Neuronal stem cell (in vitro differentiated cells): ENCODE measurements around the gene KSR2.

Experiments used
- DNase-seq: peaks from one replicate; pipeline ENCODE4 v3.0.0-alpha.2; 2013; ENCODE audit warnings: low spot score
- H2AFZ ChIP-seq: one replicate; pipeline ENCODE4 v1.6.1; 2013; ENCODE audit warnings: mild to moderate bottlenecking, low read length, inconsistent platforms
- H2AK5ac ChIP-seq: 2 replicates; pipeline ENCODE4 v1.6.1; 2013; ENCODE audit warnings: low read depth, mild to moderate bottlenecking, inconsistent platforms, low read length, moderate library complexity, mixed read lengths
- H2BK120ac ChIP-seq: 2 replicates; pipeline ENCODE4 v1.6.1; 2013; ENCODE audit warnings: low read depth, mild to moderate bottlenecking, inconsistent platforms, low read length, moderate library complexity, mixed read lengths
- H2BK12ac ChIP-seq: one replicate; pipeline ENCODE4 v1.6.1; 2013; ENCODE audit warnings: low read length, inconsistent platforms
- H2BK15ac ChIP-seq: 2 replicates; pipeline ENCODE4 v1.6.1; 2013; ENCODE audit warnings: mild to moderate bottlenecking, low read length, inconsistent platforms, mixed read lengths
- H2BK5ac ChIP-seq: one replicate; pipeline ENCODE4 v1.6.1; 2013; ENCODE audit warnings: inconsistent platforms, mild to moderate bottlenecking, low read length, moderate library complexity
- H3K14ac ChIP-seq: one replicate; pipeline ENCODE4 v1.6.1; 2013; ENCODE audit warnings: low read length, inconsistent platforms
- H3K18ac ChIP-seq: 2 replicates; pipeline ENCODE4 v1.6.1; 2013; ENCODE audit warnings: low read length, inconsistent platforms
- H3K23ac ChIP-seq: 2 replicates; pipeline ENCODE4 v1.6.1; 2013; ENCODE audit warnings: low read depth, mild to moderate bottlenecking, mixed read lengths, low read length, inconsistent platforms; ENCODE audit not compliant: poor library complexity
- H3K27ac ChIP-seq: replicated peaks from 3 replicates; pipeline ENCODE4 v1.5.1; 2013; ENCODE audit warnings: low read length, inconsistent platforms
- H3K27me3 ChIP-seq, 3 experiments: 2 replicates each; pipeline ENCODE4 v1.6.1; 2013; ENCODE audit warnings: low read length in 3 of 3, mild to moderate bottlenecking in 2 of 3, inconsistent platforms in 1 of 3, low read depth in 1 of 3, mixed read lengths in 1 of 3, moderate library complexity in 1 of 3; ENCODE audit not compliant: control insufficient read depth in 3 of 3, insufficient read depth in 3 of 3
- H3K36me3 ChIP-seq, 2 donors: replicated peaks in 1 of 2; 2 replicates each; pipeline ENCODE4 v1.6.1; 2013; ENCODE audit warnings: low read length in 2 of 2; ENCODE audit not compliant: control insufficient read depth in 2 of 2, insufficient read depth in 2 of 2
- H3K4ac ChIP-seq: 2 replicates; pipeline ENCODE4 v1.6.1; 2013; ENCODE audit warnings: inconsistent platforms, mild to moderate bottlenecking, low read length, moderate library complexity
- H3K4me1 ChIP-seq, 2 donors: 1 replicate in 1 of 2; 2 replicates in 1 of 2; pipeline ENCODE4 v1.6.1; 2013; ENCODE audit warnings: low read length in 2 of 2, low read depth in 1 of 2; ENCODE audit not compliant: control insufficient read depth in 2 of 2, insufficient read depth in 1 of 2
- H3K4me2 ChIP-seq: one replicate; pipeline ENCODE4 v1.6.1; 2013; ENCODE audit warnings: mild to moderate bottlenecking, low read length, inconsistent platforms; ENCODE audit not compliant: insufficient read depth, poor library complexity, severe bottlenecking
- H3K4me3 ChIP-seq, 2 donors: 2 replicates each; pipeline ENCODE4 v1.5.1; 2013; ENCODE audit warnings: low read length in 2 of 2, mild to moderate bottlenecking in 2 of 2, inconsistent platforms in 1 of 2, moderate library complexity in 1 of 2
- H3K79me1 ChIP-seq: one replicate; pipeline ENCODE4 v1.6.1; 2013; ENCODE audit warnings: low read depth, mild to moderate bottlenecking, inconsistent platforms, low read length, moderate library complexity
- H3K9ac ChIP-seq: one replicate; pipeline ENCODE4 v1.6.1; 2013; ENCODE audit warnings: mild to moderate bottlenecking, low read depth, low read length, inconsistent platforms; ENCODE audit not compliant: poor library complexity
- H3K9me3 ChIP-seq, 2 donors: replicated peaks in 1 of 2; 2 replicates each; pipeline versions ENCODE3 to v1.6.1; 2013; ENCODE audit warnings: low read length in 2 of 2, mild to moderate bottlenecking in 2 of 2, inconsistent platforms in 1 of 2, low read depth in 1 of 2, mixed read lengths in 1 of 2, moderate library complexity in 1 of 2; ENCODE audit not compliant: control insufficient read depth in 2 of 2, insufficient read depth in 1 of 2
- H4K8ac ChIP-seq: one replicate; pipeline ENCODE4 v1.6.1; 2013; ENCODE audit warnings: low read depth, mild to moderate bottlenecking, inconsistent platforms, low read length, moderate library complexity
- H4K91ac ChIP-seq: one replicate; pipeline ENCODE4 v1.6.1; 2013; ENCODE audit warnings: low read length, low read depth, mild to moderate bottlenecking, inconsistent platforms; ENCODE audit not compliant: poor library complexity
- WGBS, 2 donors: extraction: QIAGEN DNeasy Blood & Tissue Kit; methylation state at CpG; one replicate each; pipeline ENCODE4 v1.1.7; 2013; ENCODE audit warnings: missing lambda C conversion rate in 2 of 2, mixed read lengths in 1 of 2; ENCODE audit not compliant: insufficient read length in 2 of 2, insufficient replicate concordance in 1 of 2; ENCODE audit errors: extremely low coverage in 2 of 2; 5-methylcytosine and 5-hydroxymethylcytosine counted together

KSR2 gene

GRCh38 chr12:117970334-117970733 lies 1.5 kb upstream of the KSR2 start:
- no peak overlapping the region for H2BK15ac ChIP-seq
- H2BK12ac ChIP-seq, result no peak overlapping the region
- H3K9ac ChIP-seq, result no peak overlapping the region
- no peak overlapping the region for H3K14ac ChIP-seq
- no peaks in the 10 kb centered on the region for H3K79me1 ChIP-seq
- no peak overlapping the region for H2AFZ ChIP-seq
- peaks cover 4 to 5% of the 10 kb centered on the region in 2 donors for H3K9me3 ChIP-seq
- H3K4me2 ChIP-seq, result no peak overlapping the region
- no peak for DNase-seq
- H3K36me3 ChIP-seq, result no peaks in the 10 kb centered on the region
- H3K27me3 ChIP-seq, result peaks cover 0 to 51% (median 16%) of the 10 kb centered on the region in 3 experiments
- H2BK5ac ChIP-seq, result no peak overlapping the region
- H2AK5ac ChIP-seq, result no peak overlapping the region
- no peak overlapping the region for H3K27ac ChIP-seq
- peaks cover 3 to 7% of the 10 kb centered on the region in 2 donors for H3K4me1 ChIP-seq
- no peak overlapping the region for H4K91ac ChIP-seq
- no peak overlapping the region for H3K18ac ChIP-seq
- H4K8ac ChIP-seq, result no peak overlapping the region
- no peak overlapping the region for H3K4ac ChIP-seq
- H3K4me3 ChIP-seq, result no peak overlapping the region
- WGBS, 2 donors, result no CpG with 5 or more reads among the region's 4 CpGs
- no peak overlapping the region for H3K23ac ChIP-seq
- no peak overlapping the region for H2BK120ac ChIP-seq

GRCh38 chr12:117968151-117968789 lies 520 bp downstream of the KSR2 start:
- Histone ChIP-seq H2AK5ac (no peak overlapping the region), H3K23ac (no peak overlapping the region), H3K4me2 (peak overlapping the region; percentile 61), H4K91ac (no peak overlapping the region), H2BK15ac (no peak overlapping the region), H3K27ac (no peak overlapping the region), H3K14ac (no peak overlapping the region), H3K9ac (peak overlapping the region; percentile 77), H2BK120ac (peak overlapping the region; percentile 36), H2AFZ (peak overlapping the region; percentile 98), H3K18ac (peak overlapping the region; percentile 44), H3K79me1 (no peaks in the 10 kb centered on the region), H3K36me3 (no peaks in the 10 kb centered on the region), H3K27me3 (peaks cover 0 to 65% (median 16%) of the 10 kb centered on the region in 3 experiments), H3K4me1 (peaks cover 3 to 7% of the 10 kb centered on the region in 2 donors), H3K9me3 (peaks cover 4 to 5% of the 10 kb centered on the region in 2 donors), H3K4ac (no peak overlapping the region), H4K8ac (no peak overlapping the region), H2BK5ac (no peak overlapping the region), H3K4me3 (peak overlapping the region; percentile 50 to 89), H2BK12ac (no peak overlapping the region)
- no CpG with 5 or more reads among the region's 10 CpGs for WGBS, 2 donors
- DNase-seq, result no peak

- no peak for DNase-seq
- no peaks in the 10 kb centered on the region for H3K36me3 ChIP-seq
- H2AK5ac ChIP-seq, result no peak overlapping the region
- H3K9me3 ChIP-seq, result peaks cover 4 to 5% of the 10 kb centered on the region in 2 donors
- no peak overlapping the region for H2BK15ac ChIP-seq
- H3K4ac ChIP-seq, result no peak overlapping the region
- no peak overlapping the region for H3K23ac ChIP-seq
- peak overlapping the region; percentile 19 for H3K4me2 ChIP-seq
- no peak overlapping the region for H2AFZ ChIP-seq
- peaks cover 0 to 65% (median 16%) of the 10 kb centered on the region in 3 experiments for H3K27me3 ChIP-seq
- no peak overlapping the region for H3K9ac ChIP-seq
- no peak overlapping the region for H4K8ac ChIP-seq
- no CpG with 5 or more reads among the region's 12 CpGs for WGBS, 2 donors
- no peaks in the 10 kb centered on the region for H3K79me1 ChIP-seq
- peaks cover 3 to 7% of the 10 kb centered on the region in 2 donors for H3K4me1 ChIP-seq
- no peak overlapping the region for H3K18ac ChIP-seq
- no peak overlapping the region for H3K4me3 ChIP-seq
- no peak overlapping the region for H3K14ac ChIP-seq
- no peak overlapping the region for H2BK12ac ChIP-seq
- no peak overlapping the region for H3K27ac ChIP-seq
- H2BK120ac ChIP-seq, result no peak overlapping the region
- no peak overlapping the region for H4K91ac ChIP-seq
- no peak overlapping the region for H2BK5ac ChIP-seq
Measured at GRCh38 chr12:117967512-117967911, 1.3 kb downstream of the KSR2 start.

- Histone ChIP-seq H2BK120ac (no peak overlapping the region), H3K79me1 (no peaks in the 10 kb centered on the region), H4K91ac (no peak overlapping the region), H2BK15ac (no peak overlapping the region), H3K27ac (no peak overlapping the region), H3K4ac (no peak overlapping the region), H3K36me3 (no peaks in the 10 kb centered on the region), H3K27me3 (peaks cover 0 to 65% (median 16%) of the 10 kb centered on the region in 3 experiments), H3K18ac (no peak overlapping the region), H3K9me3 (peaks cover 2 to 5% of the 10 kb centered on the region in 2 donors), H3K9ac (no peak overlapping the region), H3K4me3 (no peak overlapping the region), H3K14ac (no peak overlapping the region), H2AK5ac (no peak overlapping the region), H3K4me2 (no peak overlapping the region), H3K23ac (no peak overlapping the region), H2BK12ac (no peak overlapping the region), H3K4me1 (peaks cover 3 to 7% of the 10 kb centered on the region in 2 donors), H2BK5ac (no peak overlapping the region), H4K8ac (no peak overlapping the region), H2AFZ (no peak overlapping the region)
- DNase-seq, result no peak
- WGBS, 2 donors, result no CpG with 5 or more reads among the region's 4 CpGs
Measured at GRCh38 chr12:117967043-117967442, 1.7 kb downstream of the KSR2 start.
